OCI-LY3 (cell line): Measurements from ENCODE around the gene LAG3.

Experiments used
- EZH2phosphoT487 ChIP-seq: fragments of 200-600 bp; shearing (Covaris generic); IDR thresholded peaks from 2 replicates; pipeline ENCODE4 v1.6.1; 2018; ENCODE audit warnings: antibody characterized with exemption, mixed run types, low read depth
- TF ChIP-seq, protein P1 (sequence below): fragments of 200-600, 300-600 bp; sonication (generic); IDR thresholded peaks from 2 replicates; pipeline ENCODE4 v1.5.1; 2014; ENCODE audit warnings: antibody characterized with exemption, low read length, low read depth

DNA sequence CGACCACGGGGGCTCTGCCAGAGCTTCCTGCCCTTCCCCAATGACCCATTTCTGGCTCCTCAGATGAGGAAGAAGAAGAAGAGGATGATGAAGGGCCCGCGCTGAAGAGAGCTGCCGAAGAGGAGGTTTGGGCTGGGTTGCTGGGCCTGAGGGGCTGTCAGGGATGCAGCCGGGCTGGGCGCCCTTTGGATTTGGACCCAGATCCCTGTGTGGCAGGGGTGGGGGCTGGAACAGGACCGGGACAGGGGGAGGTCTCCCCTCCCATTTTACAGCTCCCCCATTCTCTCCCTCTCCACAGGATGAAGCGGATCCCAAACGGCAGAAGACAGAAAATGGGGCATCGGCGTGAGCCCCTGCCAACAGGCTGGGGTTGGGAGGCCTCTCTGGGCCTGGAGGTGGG lies 2.2 kb upstream of the LAG3 start:
- TF ChIP-seq, protein P1, sequence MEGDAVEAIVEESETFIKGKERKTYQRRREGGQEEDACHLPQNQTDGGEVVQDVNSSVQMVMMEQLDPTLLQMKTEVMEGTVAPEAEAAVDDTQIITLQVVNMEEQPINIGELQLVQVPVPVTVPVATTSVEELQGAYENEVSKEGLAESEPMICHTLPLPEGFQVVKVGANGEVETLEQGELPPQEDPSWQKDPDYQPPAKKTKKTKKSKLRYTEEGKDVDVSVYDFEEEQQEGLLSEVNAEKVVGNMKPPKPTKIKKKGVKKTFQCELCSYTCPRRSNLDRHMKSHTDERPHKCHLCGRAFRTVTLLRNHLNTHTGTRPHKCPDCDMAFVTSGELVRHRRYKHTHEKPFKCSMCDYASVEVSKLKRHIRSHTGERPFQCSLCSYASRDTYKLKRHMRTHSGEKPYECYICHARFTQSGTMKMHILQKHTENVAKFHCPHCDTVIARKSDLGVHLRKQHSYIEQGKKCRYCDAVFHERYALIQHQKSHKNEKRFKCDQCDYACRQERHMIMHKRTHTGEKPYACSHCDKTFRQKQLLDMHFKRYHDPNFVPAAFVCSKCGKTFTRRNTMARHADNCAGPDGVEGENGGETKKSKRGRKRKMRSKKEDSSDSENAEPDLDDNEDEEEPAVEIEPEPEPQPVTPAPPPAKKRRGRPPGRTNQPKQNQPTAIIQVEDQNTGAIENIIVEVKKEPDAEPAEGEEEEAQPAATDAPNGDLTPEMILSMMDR, result no peak
- TF ChIP-seq EZH2phosphoT487, result no peak
